ENCODE data around the gene GPR119.
"Not testable (repeated sequence)": the region's sequence is repeated elsewhere in the genome, so short reads cannot be mapped to it uniquely, and the experiment has no call there.

Gene GPR119

DNA sequence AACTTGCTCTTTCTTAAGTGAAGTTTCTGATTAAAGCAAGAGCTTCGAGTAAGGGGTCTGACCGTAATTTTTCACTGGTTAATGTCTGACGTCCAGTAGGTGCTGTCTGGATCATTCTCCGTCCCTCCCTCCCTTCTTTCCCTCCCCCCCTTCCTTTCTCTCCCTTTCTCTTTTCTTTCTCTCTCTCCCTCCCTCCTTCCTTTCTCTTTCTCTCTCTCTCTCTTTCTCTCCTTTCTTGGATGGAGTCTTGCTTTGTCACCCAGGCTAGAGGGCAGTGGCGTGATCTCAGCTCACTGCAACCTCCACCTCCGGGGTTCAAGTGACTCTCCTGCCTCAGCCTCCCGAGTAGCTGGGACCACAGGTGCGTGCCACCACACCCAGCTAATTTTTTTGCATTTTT, 46.6 kb downstream of the GPR119 start:
- DNase-seq, result not testable (repeated sequence)

DNA sequence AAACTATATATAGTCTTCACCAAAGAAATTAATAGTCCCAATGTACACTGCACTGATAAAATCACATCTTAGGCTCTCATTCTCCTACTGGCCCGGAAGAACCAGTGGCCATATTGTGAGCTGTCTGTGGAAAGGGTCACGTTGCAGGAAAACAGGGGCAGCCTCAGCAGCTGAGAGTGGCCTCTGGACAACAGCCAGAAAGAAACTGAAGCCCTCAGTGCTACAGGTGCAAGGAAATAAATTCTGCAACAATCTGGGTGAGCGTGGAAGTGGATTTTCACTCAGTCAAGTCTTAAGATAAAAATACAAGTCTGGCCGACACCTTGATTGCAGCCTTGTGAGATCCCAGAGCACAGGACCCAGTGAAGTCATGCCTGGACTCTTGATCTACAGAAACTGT, 48.9 kb downstream of the GPR119 start:
- no peak for DNase-seq
